ENCODE results near the gene VASN.
A peak's percentile ranks its signal among the peaks of the same experiment; 100 is the strongest.

VASN gene

DNA sequence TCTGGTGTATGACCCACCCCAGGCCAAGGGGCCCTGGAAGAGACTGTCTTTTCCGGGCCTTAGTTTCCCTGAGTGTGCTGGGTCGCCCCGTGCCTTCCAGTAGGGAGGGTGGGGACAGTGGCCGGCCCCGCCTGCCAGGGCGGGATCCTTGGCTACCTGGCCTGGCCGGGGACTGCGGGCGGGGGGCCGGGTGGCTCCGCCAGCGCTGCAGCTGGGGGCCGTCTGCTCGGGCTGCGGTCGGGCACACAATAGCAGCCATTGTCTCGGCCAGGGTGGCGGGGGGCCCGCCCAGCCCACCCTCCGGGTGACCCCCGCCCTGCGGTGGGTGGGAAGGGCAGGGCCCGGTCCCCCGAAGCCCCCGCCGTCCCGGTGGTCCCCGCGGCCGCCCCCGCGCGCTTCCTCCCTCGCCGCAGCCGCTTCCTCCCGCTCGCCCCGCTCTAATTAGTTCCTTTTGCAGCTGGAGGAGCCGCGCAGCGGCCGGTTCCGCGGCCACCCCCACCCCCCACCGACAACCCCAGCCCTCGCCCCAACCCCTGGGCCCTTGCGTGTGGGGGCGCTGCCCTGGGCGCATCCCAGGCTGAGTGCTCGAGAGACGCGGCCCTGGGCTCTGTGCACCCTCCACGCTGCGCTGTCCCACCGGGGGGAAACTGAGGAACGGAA is 44.1 kb upstream of the VASN start:
- DNase-seq (ENCODE audit: low spot score): no peak
- Histone ChIP-seq H3K4me3 (ENCODE audit: low read length in 2 of 2) (peak overlapping the region; percentile 52 to 79), H3K4ac (ENCODE audit: low read length) (no peak overlapping the region), H3K27me3 (ENCODE audit: control insufficient read depth in 3 of 3, insufficient read depth in 3 of 3, low read depth in 1 of 3, low read length in 3 of 3) (no peaks in the 10 kb centered on the region), H2BK120ac (ENCODE audit: low read depth, low read length) (peak overlapping the region; percentile 96), H2AFZ (ENCODE audit: low read length) (peak overlapping the region; percentile 78), H3K23ac (ENCODE audit: low read depth, low read length, poor library complexity) (peak overlapping the region; percentile 55), H3K4me2 (ENCODE audit: insufficient read depth, low read length, poor library complexity, severe bottlenecking) (peak overlapping the region; percentile 80), H3K79me1 (ENCODE audit: low read depth, low read length) (peaks cover 28% of the 10 kb centered on the region), H3K36me3 (replicated peaks in 1 of 2; ENCODE audit: control insufficient read depth in 2 of 2, insufficient read depth in 2 of 2, low read length in 2 of 2) (peaks cover 2 to 8% of the 10 kb centered on the region in 2 donors), H3K9me3 (replicated peaks in 1 of 2; ENCODE audit: control insufficient read depth in 2 of 2, insufficient read depth in 1 of 2, low read depth in 1 of 2, low read length in 2 of 2) (no peaks in the 10 kb centered on the region), H3K27ac (replicated peaks; ENCODE audit: low read length) (peak overlapping the region; percentile 49), H2AK5ac (ENCODE audit: low read depth, low read length) (peak overlapping the region; percentile 10), H2BK5ac (ENCODE audit: low read length) (peak overlapping the region; percentile 53), H4K91ac (ENCODE audit: low read depth, low read length, poor library complexity) (no peak overlapping the region), H3K14ac (ENCODE audit: low read length) (peak overlapping the region; percentile 99), H2BK12ac (ENCODE audit: low read length) (peak overlapping the region; percentile 94), H3K18ac (ENCODE audit: low read length) (peak overlapping the region; percentile 99), H2BK15ac (ENCODE audit: low read length) (peak overlapping the region; percentile 89), H3K9ac (ENCODE audit: low read depth, low read length, poor library complexity) (peak overlapping the region; percentile 88), H4K8ac (ENCODE audit: low read depth, low read length) (peak overlapping the region; percentile 92), H3K4me1 (ENCODE audit: control insufficient read depth in 2 of 2, insufficient read depth in 1 of 2, low read depth in 1 of 2, low read length in 2 of 2) (peaks cover 13 to 31% of the 10 kb centered on the region in 2 donors)
- no CpG with 5 or more reads among the region's 57 CpGs for WGBS, 2 donors (ENCODE audit: extremely low coverage in 2 of 2, insufficient read length in 2 of 2, insufficient replicate concordance in 1 of 2)

DNA sequence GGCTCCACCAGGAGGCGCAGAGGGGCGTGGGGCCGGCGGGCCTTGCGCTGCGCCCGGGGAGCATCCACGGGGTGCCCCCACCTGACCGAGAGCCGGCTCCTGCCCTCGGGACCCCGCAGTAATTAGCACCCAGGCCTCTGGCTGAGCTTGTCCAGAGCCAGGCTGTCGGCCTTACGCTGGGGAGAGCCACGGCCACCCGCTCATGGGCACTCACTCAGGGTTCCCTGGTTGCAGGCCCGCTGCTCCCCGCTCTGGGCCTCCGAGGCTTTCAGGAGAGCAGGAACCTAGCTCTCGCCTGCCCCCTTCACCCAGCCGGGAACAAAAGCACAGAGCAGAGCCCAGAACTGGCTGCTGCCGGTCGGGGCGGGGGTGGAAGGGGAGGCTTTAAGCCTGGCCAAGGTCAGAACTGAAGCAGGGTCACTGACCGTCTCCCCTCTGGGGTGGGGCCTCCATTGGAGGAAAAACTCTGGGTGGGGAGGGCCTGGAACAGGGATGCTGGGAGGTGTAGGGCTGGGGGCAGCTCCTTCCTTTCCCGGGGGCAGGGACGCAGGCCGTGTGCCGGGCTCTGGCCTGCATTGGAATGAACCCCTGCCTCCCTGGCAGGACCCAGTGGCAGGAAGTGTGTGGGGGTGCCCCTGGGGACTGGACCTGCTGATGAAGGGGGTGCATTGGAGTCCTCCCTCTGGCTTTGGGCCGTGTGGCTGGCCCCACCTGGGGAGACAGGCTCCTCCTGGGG is 43.4 kb upstream of the VASN start:
- Histone ChIP-seq H2BK12ac (ENCODE audit: low read length) (peak overlapping the region; percentile 94), H3K79me1 (ENCODE audit: low read depth, low read length) (peaks cover 26% of the 10 kb centered on the region), H3K4me2 (ENCODE audit: insufficient read depth, low read length, poor library complexity, severe bottlenecking) (peak overlapping the region; percentile 80), H2BK120ac (ENCODE audit: low read depth, low read length) (peak overlapping the region; percentile 96), H2BK15ac (ENCODE audit: low read length) (peak overlapping the region; percentile 95), H3K4me1 (ENCODE audit: control insufficient read depth in 2 of 2, insufficient read depth in 1 of 2, low read depth in 1 of 2, low read length in 2 of 2) (peaks cover 13 to 31% of the 10 kb centered on the region in 2 donors), H2AK5ac (ENCODE audit: low read depth, low read length) (peak overlapping the region; percentile 10), H3K4ac (ENCODE audit: low read length) (no peak overlapping the region), H3K27me3 (ENCODE audit: control insufficient read depth in 3 of 3, insufficient read depth in 3 of 3, low read depth in 1 of 3, low read length in 3 of 3) (no peaks in the 10 kb centered on the region), H3K14ac (ENCODE audit: low read length) (peak overlapping the region; percentile 99), H3K9ac (ENCODE audit: low read depth, low read length, poor library complexity) (peak overlapping the region; percentile 88), H3K23ac (ENCODE audit: low read depth, low read length, poor library complexity) (peak overlapping the region; percentile 86), H2BK5ac (ENCODE audit: low read length) (peak overlapping the region; percentile 70), H4K8ac (ENCODE audit: low read depth, low read length) (peak overlapping the region; percentile 92), H3K36me3 (replicated peaks in 1 of 2; ENCODE audit: control insufficient read depth in 2 of 2, insufficient read depth in 2 of 2, low read length in 2 of 2) (peaks cover 2 to 15% of the 10 kb centered on the region in 2 donors), H3K9me3 (replicated peaks in 1 of 2; ENCODE audit: control insufficient read depth in 2 of 2, insufficient read depth in 1 of 2, low read depth in 1 of 2, low read length in 2 of 2) (no peaks in the 10 kb centered on the region), H3K27ac (replicated peaks; ENCODE audit: low read length) (peak overlapping the region; percentile 49), H4K91ac (ENCODE audit: low read depth, low read length, poor library complexity) (no peak overlapping the region), H3K18ac (ENCODE audit: low read length) (peak overlapping the region; percentile 99), H3K4me3 (ENCODE audit: low read length in 2 of 2) (peak overlapping the region; percentile 52 to 79), H2AFZ (ENCODE audit: low read length) (peak overlapping the region; percentile 78)
- no CpG with 5 or more reads among the region's 30 CpGs for WGBS, 2 donors (ENCODE audit: extremely low coverage in 2 of 2, insufficient read length in 2 of 2, insufficient replicate concordance in 1 of 2)
- peak; percentile 75 for DNase-seq (ENCODE audit: low spot score)

DNA sequence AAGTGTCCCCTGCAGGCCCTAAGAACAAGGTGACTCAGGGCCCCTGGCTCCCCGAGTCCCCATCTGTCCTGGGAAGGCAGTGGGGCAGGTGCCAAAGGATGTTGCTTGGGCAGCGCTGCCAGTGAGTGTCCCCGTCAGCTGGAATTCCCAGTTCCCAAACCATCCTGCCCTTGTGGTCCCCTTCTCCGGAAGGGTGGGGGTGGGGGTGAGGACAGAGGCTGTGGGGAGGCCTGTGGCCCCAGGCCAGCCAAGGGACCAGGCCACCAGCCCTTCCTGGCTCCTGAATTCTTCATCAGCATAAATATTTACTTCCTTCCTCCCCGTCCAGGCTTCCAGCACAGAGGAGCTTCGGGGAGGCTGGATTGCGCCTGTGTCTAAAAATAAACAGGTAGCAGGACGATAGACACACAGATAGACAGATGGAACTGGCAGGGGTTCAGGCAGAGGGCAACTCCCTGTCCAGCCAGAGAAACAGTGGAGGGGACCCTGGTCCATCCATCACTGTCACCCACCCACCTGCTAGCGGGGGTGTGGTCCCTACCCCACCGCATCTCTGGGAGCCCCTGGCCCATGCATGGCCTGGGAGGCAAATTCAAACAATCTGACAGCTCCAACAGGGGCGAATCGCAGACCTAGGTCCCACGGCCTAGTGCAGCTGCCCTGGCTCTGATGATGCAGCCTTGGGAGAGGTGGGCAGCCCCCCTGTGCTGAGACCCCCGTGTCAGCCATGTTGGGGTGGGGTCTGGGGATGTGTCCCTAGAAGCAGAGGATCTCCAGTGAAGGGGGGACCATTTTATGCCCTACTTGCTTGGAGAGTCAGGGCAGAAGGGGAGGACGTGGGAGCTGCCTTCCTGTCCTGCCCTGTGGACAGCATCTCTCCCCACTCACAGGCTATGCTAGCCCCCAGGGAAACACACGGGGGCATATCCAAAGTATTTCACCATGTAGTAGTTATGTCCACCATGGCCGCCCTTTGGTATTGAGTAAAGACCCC is 42.6 kb upstream of the VASN start:
- peak overlapping the region; percentile 86 for H3K23ac ChIP-seq (ENCODE audit: low read depth, low read length, poor library complexity)
- peaks cover 2 to 22% of the 10 kb centered on the region in 2 donors for H3K36me3 ChIP-seq (replicated peaks in 1 of 2; ENCODE audit: control insufficient read depth in 2 of 2, insufficient read depth in 2 of 2, low read length in 2 of 2)
- H2BK120ac ChIP-seq (ENCODE audit: low read depth, low read length): no peak overlapping the region
- no peak overlapping the region for H3K4ac ChIP-seq (ENCODE audit: low read length)
- H3K79me1 ChIP-seq (ENCODE audit: low read depth, low read length): peaks cover 24% of the 10 kb centered on the region
- DNase-seq (ENCODE audit: low spot score): no peak
- H3K4me3 ChIP-seq (ENCODE audit: low read length in 2 of 2): no peak overlapping the region
- peak overlapping the region; percentile 96 for H3K18ac ChIP-seq (ENCODE audit: low read length)
- no peak overlapping the region for H3K14ac ChIP-seq (ENCODE audit: low read length)
- H2BK15ac ChIP-seq (ENCODE audit: low read length): peak overlapping the region; percentile 95
- H2BK12ac ChIP-seq (ENCODE audit: low read length): peak overlapping the region; percentile 88
- peak overlapping the region; percentile 38 for H3K9ac ChIP-seq (ENCODE audit: low read depth, low read length, poor library complexity)
- H2BK5ac ChIP-seq (ENCODE audit: low read length): peak overlapping the region; percentile 70
- H3K4me2 ChIP-seq (ENCODE audit: insufficient read depth, low read length, poor library complexity, severe bottlenecking): no peak overlapping the region
- WGBS, 2 donors (ENCODE audit: extremely low coverage in 2 of 2, insufficient read length in 2 of 2, insufficient replicate concordance in 1 of 2): no CpG with 5 or more reads among the region's 17 CpGs
- H2AFZ ChIP-seq (ENCODE audit: low read length): peak overlapping the region; percentile 78
- no peaks in the 10 kb centered on the region for H3K27me3 ChIP-seq (ENCODE audit: control insufficient read depth in 3 of 3, insufficient read depth in 3 of 3, low read depth in 1 of 3, low read length in 3 of 3)
- no peak overlapping the region for H4K91ac ChIP-seq (ENCODE audit: low read depth, low read length, poor library complexity)
- H3K27ac ChIP-seq (replicated peaks; ENCODE audit: low read length): no peak overlapping the region
- H3K4me1 ChIP-seq (ENCODE audit: control insufficient read depth in 2 of 2, insufficient read depth in 1 of 2, low read depth in 1 of 2, low read length in 2 of 2): peaks cover 9 to 24% of the 10 kb centered on the region in 2 donors
- peak overlapping the region; percentile 10 for H2AK5ac ChIP-seq (ENCODE audit: low read depth, low read length)
- no peak overlapping the region for H4K8ac ChIP-seq (ENCODE audit: low read depth, low read length)
- no peaks in the 10 kb centered on the region for H3K9me3 ChIP-seq (replicated peaks in 1 of 2; ENCODE audit: control insufficient read depth in 2 of 2, insufficient read depth in 1 of 2, low read depth in 1 of 2, low read length in 2 of 2)
